Retinal pigment epithelial cell (primary cell): ENCODE measurements around the gene CLDN10.
A peak's percentile ranks its signal among the peaks of the same experiment; 100 is the strongest.

Experiments
- DNase-seq: peaks from one replicate; pipeline ENCODE4 v3.0.0-alpha.2; 2010; ENCODE audit warnings: low read depth
- H3K4me3 ChIP-seq: 2 replicates; pipeline ENCODE4 v1.5.1; 2011; ENCODE audit warnings: mild to moderate bottlenecking, low read length, control low read depth, moderate library complexity
- TF ChIP-seq, protein P1 (sequence below): conservative IDR thresholded peaks from 2 replicates; pipeline ENCODE4 v1.5.1; 2011; ENCODE audit warnings: low read depth, low read length, control low read depth, inconsistent platforms

The CLDN10 gene

GRCh38 chr13:95524264-95524901, 28.1 kb upstream of the CLDN10 start:
- no peak for DNase-seq
- no peak overlapping the region for H3K4me3 ChIP-seq
- TF ChIP-seq, protein P1, sequence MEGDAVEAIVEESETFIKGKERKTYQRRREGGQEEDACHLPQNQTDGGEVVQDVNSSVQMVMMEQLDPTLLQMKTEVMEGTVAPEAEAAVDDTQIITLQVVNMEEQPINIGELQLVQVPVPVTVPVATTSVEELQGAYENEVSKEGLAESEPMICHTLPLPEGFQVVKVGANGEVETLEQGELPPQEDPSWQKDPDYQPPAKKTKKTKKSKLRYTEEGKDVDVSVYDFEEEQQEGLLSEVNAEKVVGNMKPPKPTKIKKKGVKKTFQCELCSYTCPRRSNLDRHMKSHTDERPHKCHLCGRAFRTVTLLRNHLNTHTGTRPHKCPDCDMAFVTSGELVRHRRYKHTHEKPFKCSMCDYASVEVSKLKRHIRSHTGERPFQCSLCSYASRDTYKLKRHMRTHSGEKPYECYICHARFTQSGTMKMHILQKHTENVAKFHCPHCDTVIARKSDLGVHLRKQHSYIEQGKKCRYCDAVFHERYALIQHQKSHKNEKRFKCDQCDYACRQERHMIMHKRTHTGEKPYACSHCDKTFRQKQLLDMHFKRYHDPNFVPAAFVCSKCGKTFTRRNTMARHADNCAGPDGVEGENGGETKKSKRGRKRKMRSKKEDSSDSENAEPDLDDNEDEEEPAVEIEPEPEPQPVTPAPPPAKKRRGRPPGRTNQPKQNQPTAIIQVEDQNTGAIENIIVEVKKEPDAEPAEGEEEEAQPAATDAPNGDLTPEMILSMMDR: no peak

- no peak for DNase-seq
- TF ChIP-seq, protein P1: no peak
Observed at GRCh38 chr13:95527955-95528354, 24.6 kb upstream of the CLDN10 start.

GRCh38 chr13:95530178-95530577, 22.3 kb upstream of the CLDN10 start:
- DNase-seq: peak; percentile 69
- TF ChIP-seq, protein P1: no peak
- no peak overlapping the region for H3K4me3 ChIP-seq

More at GRCh38 chr13:95527955-95528354, 24.6 kb upstream of the CLDN10 start:
- H3K4me3 ChIP-seq: no peak overlapping the region

- no peak for DNase-seq
- no peak overlapping the region for H3K4me3 ChIP-seq
- TF ChIP-seq, protein P1: no peak
Observed at GRCh38 chr13:95533545-95534160, 18.9 kb upstream of the CLDN10 start.

GRCh38 chr13:95535243-95535642, 17.3 kb upstream of the CLDN10 start:
- peak; percentile 38 for DNase-seq
- H3K4me3 ChIP-seq: no peak overlapping the region
- TF ChIP-seq, protein P1: no peak

GRCh38 chr13:95536632-95537241, 15.8 kb upstream of the CLDN10 start:
- TF ChIP-seq, protein P1: peak; percentile 46
- DNase-seq: no peak
- no peak overlapping the region for H3K4me3 ChIP-seq
